Esophagus squamous epithelium (tissue), 4 donors: ENCODE data around the gene LSM8.

ENCODE experiments used
- CTCF ChIP-seq, 6 experiments: fragments of 450-650 bp in 4 of 6; fragments of 200-600 bp in 2 of 6; sonication (generic) in 2 of 6; IDR thresholded peaks; one replicate each; pipeline ENCODE4 v1.5.1; 2016 to 2019; ENCODE audit warnings: antibody characterized with exemption in 6 of 6, mild to moderate bottlenecking in 4 of 6, moderate library complexity in 4 of 6
- POLR2A ChIP-seq, 4 donors: fragments of 450-650 bp; IDR thresholded peaks; one replicate each; pipeline ENCODE4 v1.6.1; 2017; ENCODE audit warnings: antibody characterized with exemption in 4 of 4, mild to moderate bottlenecking in 4 of 4, moderate library complexity in 3 of 4

- no peak for TF ChIP-seq CTCF (IDR thresholded peaks at IDR 0.05)
- TF ChIP-seq POLR2A (IDR thresholded peaks at IDR 0.05): no peak
Measured at GRCh38 chr7:118179191-118179590, 4.8 kb upstream of the LSM8 start.
